CD4-positive, alpha-beta T cell treated with Interleukin-17A for 1 hour (primary cell): ENCODE measurements around the gene GPBP1L1.
"Not testable (repeated sequence)": the region's sequence is repeated elsewhere in the genome, so short reads cannot be mapped to it uniquely, and the experiment has no call there.

Source experiments
- DNase-seq: peaks from one replicate; pipeline ENCODE4 v3.0.0-alpha.2; 2020

GPBP1L1 gene

GRCh38 chr1:45679123-45679522, 7.2 kb downstream of the GPBP1L1 start:
- DNase-seq = no peak

GRCh38 chr1:45678489-45678888, 7.8 kb downstream of the GPBP1L1 start:
- no peak for DNase-seq

GRCh38 chr1:45677751-45678245, 8.5 kb downstream of the GPBP1L1 start:
- DNase-seq = no peak

- not testable (repeated sequence) for DNase-seq
Observed at GRCh38 chr1:45676553-45676952, 9.8 kb downstream of the GPBP1L1 start.

GRCh38 chr1:45674478-45674877, 11.9 kb downstream of the GPBP1L1 start:
- DNase-seq = no peak

GRCh38 chr1:45673956-45674355, 12.4 kb downstream of the GPBP1L1 start:
- DNase-seq = no peak

GRCh38 chr1:45669859-45670655, 16.3 kb downstream of the GPBP1L1 start:
- DNase-seq = no peak

GRCh38 chr1:45669379-45669778, 17.0 kb downstream of the GPBP1L1 start:
- DNase-seq = no peak

- no peak for DNase-seq
Observed at GRCh38 chr1:45668526-45668925, 17.8 kb downstream of the GPBP1L1 start.

GRCh38 chr1:45667321-45668111, 18.8 kb downstream of the GPBP1L1 start:
- no peak for DNase-seq

GRCh38 chr1:45666836-45667235, 19.5 kb downstream of the GPBP1L1 start:
- no peak for DNase-seq

- no peak for DNase-seq
Observed at GRCh38 chr1:45660336-45660735, 26.0 kb downstream of the GPBP1L1 start.

GRCh38 chr1:45659222-45659621, 27.1 kb downstream of the GPBP1L1 start:
- no peak for DNase-seq

- no peak for DNase-seq
Observed at GRCh38 chr1:45658171-45658570, 28.2 kb downstream of the GPBP1L1 start.

- DNase-seq = no peak
Observed at GRCh38 chr1:45656573-45657226, 29.6 kb downstream of the GPBP1L1 start.

- no peak for DNase-seq
Observed at GRCh38 chr1:45654540-45655280, 31.6 kb downstream of the GPBP1L1 start.

- no peak for DNase-seq
Observed at GRCh38 chr1:45647248-45648021, 38.9 kb downstream of the GPBP1L1 start.

- DNase-seq = no peak
Observed at GRCh38 chr1:45644661-45645060, 41.7 kb downstream of the GPBP1L1 start.

GRCh38 chr1:45643978-45644377, 42.4 kb downstream of the GPBP1L1 start:
- no peak for DNase-seq

GRCh38 chr1:45643321-45643720, 43.0 kb downstream of the GPBP1L1 start:
- no peak for DNase-seq

GRCh38 chr1:45640293-45640692, 46.0 kb downstream of the GPBP1L1 start:
- no peak for DNase-seq

- DNase-seq = no peak
Observed at GRCh38 chr1:45635211-45635610, 51.1 kb downstream of the GPBP1L1 start.
